Measurements from ENCODE around the gene DNAAF1. TPM values are rescaled to one million over a fixed set of nuclear protein-coding genes. Genes with fewer than 3 reads are reported as not detected.

DNAAF1 gene
- total and polyA plus RNA-seq, 2 of the 8 experiments (the other 6 are each of a cell fraction or from before 2014, with no cell fraction given) = 0.09 to 0.15 TPM

DNA sequence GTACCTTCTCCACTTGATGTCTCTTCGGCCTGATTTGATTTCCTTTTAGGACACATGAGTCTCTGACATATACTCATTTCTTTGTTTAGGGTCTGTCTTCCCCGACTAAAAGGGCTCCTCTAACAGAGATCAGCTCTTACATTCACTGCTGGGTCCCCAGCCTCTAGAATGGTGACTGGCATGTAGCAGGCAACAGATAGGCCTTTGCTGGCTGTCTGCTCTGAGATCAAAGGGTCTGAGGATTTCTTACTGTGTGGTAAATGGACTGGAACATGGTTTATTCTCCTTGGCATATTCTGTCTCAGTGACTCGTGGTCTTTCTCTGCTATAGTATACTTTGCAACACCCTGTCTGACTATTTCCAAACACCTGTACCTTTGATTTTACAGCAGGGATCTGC is 16.7 kb downstream of the DNAAF1 start:
- Histone ChIP-seq H2BK120ac (replicated peaks; ENCODE audit: low read depth, low read length) (no peak overlapping the region), H3K9me3 (ENCODE audit: insufficient read depth in 2 of 2, low read depth in 1 of 2, low read length in 1 of 2) (no peaks in the 10 kb centered on the region), H3K23ac (ENCODE audit: insufficient read length) (no peak overlapping the region), H4K91ac (replicated peaks; ENCODE audit: insufficient read length, low read length) (no peak overlapping the region), H4K20me1 (replicated peaks in 1 of 2; ENCODE audit: control insufficient read depth in 1 of 2, insufficient read depth in 2 of 2, low read length in 2 of 2) (no peaks in the 10 kb centered on the region), H3K79me1 (ENCODE audit: low read depth, low read length) (no peaks in the 10 kb centered on the region), H3K56ac (replicated peaks; ENCODE audit: insufficient read length, low read depth, low read length) (no peak overlapping the region), H2BK5ac (ENCODE audit: low read depth, low read length) (no peak overlapping the region), H2BK20ac (ENCODE audit: low read length) (no peak overlapping the region), H4K5ac (ENCODE audit: insufficient read length, low read depth, low read length) (no peak overlapping the region), H3K79me2 (ENCODE audit: control insufficient read depth in 1 of 2, insufficient read depth in 2 of 2, low read length in 2 of 2) (no peaks in the 10 kb centered on the region), H3K9ac (replicated peaks in 1 of 4; ENCODE audit: extremely low read depth in 1 of 4, low read depth in 3 of 4, low read length in 3 of 4) (no peak overlapping the region), H3K14ac (ENCODE audit: insufficient read length) (no peak overlapping the region), H2AFZ (ENCODE audit: low read length) (no peak overlapping the region), H3K4me2 (ENCODE audit: insufficient read depth in 1 of 2, low read depth in 2 of 2, low read length in 2 of 2) (no peak overlapping the region), H3K4me1 (replicated peaks in 1 of 4; ENCODE audit: control insufficient read depth in 3 of 4, insufficient read depth in 4 of 4, low read length in 3 of 4) (no peaks in the 10 kb centered on the region), H3K23me2 (ENCODE audit: low read depth, low read length) (no peaks in the 10 kb centered on the region), H3K4ac (replicated peaks; ENCODE audit: insufficient read length, low read depth, low read length) (no peak overlapping the region), H3K27ac (ENCODE audit: low read depth, low read length) (no peak overlapping the region), H2BK12ac (ENCODE audit: low read depth, low read length) (no peak overlapping the region), H2AK5ac (ENCODE audit: low read depth, low read length) (no peak overlapping the region), H3K27me3 (replicated peaks in 1 of 4; ENCODE audit: control insufficient read depth in 3 of 4, extremely low read depth in 1 of 4, insufficient read depth in 3 of 4, low read length in 3 of 4) (no peaks in the 10 kb centered on the region; a peak in 1 of 7 replicates), H3K4me3 (ENCODE audit: extremely low read depth in 1 of 4, insufficient read depth in 2 of 4, low read depth in 3 of 4, low read length in 4 of 4) (no peak overlapping the region), H3K36me3 (ENCODE audit: control insufficient read depth in 2 of 4, insufficient read depth in 4 of 4, low read length in 3 of 4) (no peaks in the 10 kb centered on the region), H3K18ac (ENCODE audit: extremely low read depth, low read length) (no peak overlapping the region), H4K8ac (ENCODE audit: extremely low read depth, insufficient read depth, low read length) (no peak overlapping the region), H2BK15ac (ENCODE audit: low read length) (no peak overlapping the region)
- ChIA-PET CTCF (ENCODE audit: partially characterized antibody) (interaction anchor here (0.6 to 1.8 kb wide), 4 partner anchors 10 to 166 kb away, joined by 3 to 4 read pairs (median 4); partner anchors contain the start of gene MBTPS1), POLR2A (ENCODE audit: partially characterized antibody) (no interaction called here)
- TF ChIP-seq TAF7 (optimal IDR thresholded peaks at IDR 0.05; ENCODE audit: borderline replicate concordance, low read depth, low read length) (no peak), HDAC2 (IDR thresholded peaks at IDR 0.05; ENCODE audit: borderline replicate concordance in 1 of 2, low read depth in 2 of 2, low read length in 2 of 2) (no peak), CREB1 (IDR thresholded peaks at IDR 0.05) (no peak), SRF (IDR thresholded peaks at IDR 0.05; ENCODE audit: low read depth, low read length) (no peak), POLR2A (IDR thresholded peaks at IDR 0.05; ENCODE audit: control extremely low read depth in 1 of 2, low read depth in 2 of 2, low read length in 2 of 2) (no peak), MAFK (IDR thresholded peaks at IDR 0.05; ENCODE audit: low read depth, low read length) (no peak), SIRT6 (IDR thresholded peaks at IDR 0.05; ENCODE audit: low read length) (no peak), RXRA (IDR thresholded peaks at IDR 0.05; ENCODE audit: insufficient read depth, low read depth, low read length) (no peak), TBP (IDR thresholded peaks at IDR 0.05; ENCODE audit: low read depth, low read length) (no peak), EP300 (IDR thresholded peaks at IDR 0.05; ENCODE audit: borderline replicate concordance in 1 of 2, low read depth in 2 of 2, low read length in 2 of 2) (no peak), PHF8 (conservative IDR thresholded peaks at IDR 0.05; ENCODE audit: low read depth, low read length) (no peak), JUND (IDR thresholded peaks at IDR 0.05; ENCODE audit: low read length) (no peak), EGR1 (IDR thresholded peaks at IDR 0.05; ENCODE audit: borderline replicate concordance, low read depth, low read length) (no peak)
- TF ChIP-seq, protein P1, sequence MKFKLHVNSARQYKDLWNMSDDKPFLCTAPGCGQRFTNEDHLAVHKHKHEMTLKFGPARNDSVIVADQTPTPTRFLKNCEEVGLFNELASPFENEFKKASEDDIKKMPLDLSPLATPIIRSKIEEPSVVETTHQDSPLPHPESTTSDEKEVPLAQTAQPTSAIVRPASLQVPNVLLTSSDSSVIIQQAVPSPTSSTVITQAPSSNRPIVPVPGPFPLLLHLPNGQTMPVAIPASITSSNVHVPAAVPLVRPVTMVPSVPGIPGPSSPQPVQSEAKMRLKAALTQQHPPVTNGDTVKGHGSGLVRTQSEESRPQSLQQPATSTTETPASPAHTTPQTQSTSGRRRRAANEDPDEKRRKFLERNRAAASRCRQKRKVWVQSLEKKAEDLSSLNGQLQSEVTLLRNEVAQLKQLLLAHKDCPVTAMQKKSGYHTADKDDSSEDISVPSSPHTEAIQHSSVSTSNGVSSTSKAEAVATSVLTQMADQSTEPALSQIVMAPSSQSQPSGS (IDR thresholded peaks at IDR 0.05; ENCODE audit: low read length) = no peak
- FAIRE-seq (no peak), DNase-seq (ENCODE audit: low read depth in 1 of 2, low spot score in 2 of 2) (no peak)
- 75% methylated on average over 3 of the region's 3 CpGs; no CpG with 5 or more reads in 1 of the 2 experiments for WGBS, 2 experiments (ENCODE audit: extremely low coverage in 1 of 2, insufficient coverage in 1 of 2, insufficient read length in 1 of 2, insufficient replicate concordance in 2 of 2, low coverage in 1 of 2, low lambda C conversion rate in 2 of 2, missing lambda C conversion rate in 1 of 2)

Measured in H1 (cell line).